Measurements from ENCODE around the gene IGFBP4. TPM values are rescaled to one million over a fixed set of nuclear protein-coding genes. Genes with fewer than 3 reads are reported as not detected.

The IGFBP4 gene
- total RNA-seq, 1 donor from 2014 or later = 501 TPM

GRCh38 chr17:40469805-40470675 is 26.8 kb downstream of the IGFBP4 start:
- ATAC-seq = no peak
- DNase-seq (ENCODE audit: low spot score) = no peak

- DNase-seq (ENCODE audit: low spot score) = no peak
- ATAC-seq = no peak
Measured at GRCh38 chr17:40470932-40471828, 27.9 kb downstream of the IGFBP4 start.

- DNase-seq (ENCODE audit: low spot score) (no peak), ATAC-seq (no peak)
Measured at GRCh38 chr17:40471846-40472732, 28.8 kb downstream of the IGFBP4 start.

- DNase-seq (ENCODE audit: low spot score) (no peak), ATAC-seq (no peak)
Measured at GRCh38 chr17:40472733-40473452, 29.6 kb downstream of the IGFBP4 start.

GRCh38 chr17:40473573-40474365 is 30.5 kb downstream of the IGFBP4 start:
- peak; percentile 75 for ATAC-seq
- peak; percentile 79 for DNase-seq (ENCODE audit: low spot score)

GRCh38 chr17:40474419-40475002 is 31.3 kb downstream of the IGFBP4 start:
- DNase-seq (ENCODE audit: low spot score) = no peak
- ATAC-seq = no peak

- ATAC-seq (no peak), DNase-seq (ENCODE audit: low spot score) (no peak)
Measured at GRCh38 chr17:40475234-40475908, 32.1 kb downstream of the IGFBP4 start.

- DNase-seq (ENCODE audit: low spot score) = no peak
- no peak for ATAC-seq
Measured at GRCh38 chr17:40477796-40478195, 34.5 kb downstream of the IGFBP4 start.

- DNase-seq (ENCODE audit: low spot score) (no peak), ATAC-seq (no peak)
Measured at GRCh38 chr17:40478486-40478885, 35.2 kb downstream of the IGFBP4 start.

GRCh38 chr17:40479754-40480480 is 36.7 kb downstream of the IGFBP4 start:
- ATAC-seq (no peak), DNase-seq (ENCODE audit: low spot score) (no peak)

GRCh38 chr17:40480501-40481003 is 37.3 kb downstream of the IGFBP4 start:
- no peak for ATAC-seq
- no peak for DNase-seq (ENCODE audit: low spot score)

- no peak for DNase-seq (ENCODE audit: low spot score)
- ATAC-seq = no peak
Measured at GRCh38 chr17:40481106-40481505, 37.9 kb downstream of the IGFBP4 start.

- ATAC-seq = no peak
- no peak for DNase-seq (ENCODE audit: low spot score)
Measured at GRCh38 chr17:40482722-40483121, 39.5 kb downstream of the IGFBP4 start.

- no peak for DNase-seq (ENCODE audit: low spot score)
- no peak for ATAC-seq
Measured at GRCh38 chr17:40483679-40484078, 40.4 kb downstream of the IGFBP4 start.

GRCh38 chr17:40484285-40484972 is 41.2 kb downstream of the IGFBP4 start:
- ATAC-seq (no peak), DNase-seq (ENCODE audit: low spot score) (no peak)

- ATAC-seq (no peak), DNase-seq (ENCODE audit: low spot score) (no peak)
Measured at GRCh38 chr17:40484973-40485530, 41.8 kb downstream of the IGFBP4 start.

Measured in left lobe of liver (tissue), 2 donors.